NK-92 (cell line): ENCODE results near the gene MED13L.

ENCODE experiments used
- DNase-seq: peaks from one replicate; lab custom pipeline; 2025; ENCODE audit not compliant: unreplicated experiment; lab: John Stamatoyannopoulos, UW

Gene MED13L

GRCh38 chr12:116026768-116027550 lies 250.5 kb downstream of the MED13L start:
- DNase-seq, result no peak

DNA sequence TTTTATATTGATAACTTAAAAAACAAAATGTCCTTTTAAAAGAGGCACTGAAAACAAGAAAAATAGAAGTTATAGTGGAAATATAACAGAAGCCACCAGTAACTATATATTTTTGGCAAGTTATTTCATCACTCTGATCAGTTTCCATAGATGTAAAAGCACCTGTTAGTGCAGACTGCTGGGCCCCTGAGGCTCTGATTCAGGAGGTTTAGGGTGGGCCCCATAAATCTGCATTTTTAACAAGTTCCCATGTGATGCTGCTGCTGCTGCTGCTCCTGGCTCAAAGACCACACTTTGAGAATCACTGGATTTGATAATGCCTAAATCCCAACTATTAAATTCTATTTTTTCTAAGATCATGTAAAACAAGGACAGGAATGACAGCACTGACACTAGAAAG lies 251.1 kb downstream of the MED13L start:
- no peak for DNase-seq

DNA sequence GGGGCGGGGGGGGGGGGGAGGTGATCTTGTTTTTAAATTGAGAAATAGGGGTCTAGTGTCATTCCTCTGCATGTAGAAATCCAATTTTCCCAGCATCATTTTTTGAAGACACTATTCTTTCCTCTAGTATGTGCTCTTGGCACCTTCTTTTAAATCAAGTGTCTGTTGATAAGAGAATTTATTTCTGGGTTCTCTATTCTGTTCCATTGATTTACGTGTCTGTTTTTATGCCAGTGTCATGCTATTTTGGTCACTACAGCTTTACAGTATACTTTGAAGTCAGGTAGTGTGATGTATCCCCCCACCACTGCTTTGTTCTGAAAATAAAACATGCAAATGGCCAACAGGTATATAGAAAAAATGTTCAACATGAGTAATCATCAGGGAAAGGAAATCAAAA lies 252.7 kb downstream of the MED13L start:
- no peak for DNase-seq

- no peak for DNase-seq
Observed at GRCh38 chr12:116019415-116019814, 258.1 kb downstream of the MED13L start.

- DNase-seq, result no peak
Observed at GRCh38 chr12:116018282-116018681, 259.2 kb downstream of the MED13L start.

DNA sequence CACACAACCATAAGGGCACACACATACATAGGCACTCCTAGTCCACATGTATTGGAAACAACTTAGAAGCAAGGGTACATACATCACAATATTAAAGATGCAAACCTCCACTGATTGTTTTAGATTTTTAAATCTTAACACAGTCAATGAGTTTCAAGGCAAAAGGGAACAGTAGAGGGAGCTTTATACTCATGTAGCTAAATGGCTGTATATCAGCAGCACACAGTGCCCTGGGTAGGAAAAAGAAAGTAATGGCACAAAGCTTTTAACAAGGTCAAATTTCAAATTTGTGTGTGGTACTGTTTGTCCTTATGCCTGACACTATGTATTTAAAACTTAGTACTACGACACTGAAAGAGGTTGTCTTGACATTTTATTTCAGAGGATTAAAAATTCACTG lies 262.0 kb downstream of the MED13L start:
- no peak for DNase-seq

DNA sequence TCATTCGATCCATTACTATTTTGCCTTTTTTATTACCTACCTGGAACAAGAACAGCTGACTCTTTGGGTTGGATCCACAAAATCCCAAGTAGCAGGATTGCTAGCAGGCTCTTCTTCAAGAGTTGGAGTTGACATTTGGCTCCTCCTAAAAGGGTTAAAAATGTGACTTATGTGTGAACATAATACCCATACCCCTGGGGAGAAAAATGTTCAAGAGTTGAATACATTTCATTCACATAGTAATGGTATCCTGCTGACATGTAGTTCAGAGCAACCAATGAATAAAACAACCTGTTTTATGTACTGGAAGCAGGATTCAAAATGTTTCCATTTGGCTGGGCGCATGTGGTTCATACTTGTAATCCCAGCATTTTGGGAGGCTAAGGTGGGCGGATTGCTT lies 264.7 kb downstream of the MED13L start:
- DNase-seq, result no peak

DNA sequence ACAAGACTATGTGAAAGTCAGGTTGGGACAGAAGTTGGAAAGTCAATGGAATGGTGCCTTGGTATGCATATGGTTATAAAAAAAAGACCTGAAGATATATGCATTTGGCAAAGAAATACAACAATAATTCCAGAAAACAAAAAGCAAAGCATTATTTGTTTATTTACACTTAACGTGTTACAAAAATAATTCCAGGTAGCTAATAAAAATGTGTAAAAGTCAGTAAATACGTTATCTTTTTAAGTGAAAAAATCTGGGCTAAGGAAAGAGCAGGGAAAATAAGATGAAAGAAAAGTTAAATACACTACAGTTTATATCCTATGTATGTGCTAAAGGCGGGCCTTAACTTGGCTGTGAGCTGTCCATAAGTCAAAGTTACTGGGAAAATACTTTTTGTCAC lies 266.3 kb downstream of the MED13L start:
- DNase-seq, result no peak

- DNase-seq, result no peak
Observed at GRCh38 chr12:116010467-116010866, 267.0 kb downstream of the MED13L start.

DNA sequence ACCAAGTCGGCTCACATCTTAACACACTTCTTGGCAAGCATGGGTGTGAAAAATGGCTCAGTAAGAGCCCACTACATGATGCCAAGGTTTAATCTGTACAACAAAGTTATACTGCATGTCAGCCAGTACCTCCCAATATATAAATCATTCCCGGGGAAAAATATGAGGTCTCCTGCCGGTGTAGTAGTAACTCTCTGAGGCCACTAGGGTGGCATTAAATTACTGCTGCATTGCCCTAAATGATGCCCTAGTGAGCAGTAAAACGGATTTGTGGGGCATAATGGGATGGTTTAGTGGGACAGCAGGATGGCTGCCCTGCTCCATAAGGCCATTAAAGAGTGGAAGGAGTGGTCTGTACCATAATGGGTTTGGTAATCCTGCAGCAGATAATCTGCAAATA lies 267.7 kb downstream of the MED13L start:
- DNase-seq, result no peak

GRCh38 chr12:116006141-116006540 lies 271.4 kb downstream of the MED13L start:
- no peak for DNase-seq

GRCh38 chr12:116002890-116003536 lies 274.5 kb downstream of the MED13L start:
- DNase-seq, result no peak

DNA sequence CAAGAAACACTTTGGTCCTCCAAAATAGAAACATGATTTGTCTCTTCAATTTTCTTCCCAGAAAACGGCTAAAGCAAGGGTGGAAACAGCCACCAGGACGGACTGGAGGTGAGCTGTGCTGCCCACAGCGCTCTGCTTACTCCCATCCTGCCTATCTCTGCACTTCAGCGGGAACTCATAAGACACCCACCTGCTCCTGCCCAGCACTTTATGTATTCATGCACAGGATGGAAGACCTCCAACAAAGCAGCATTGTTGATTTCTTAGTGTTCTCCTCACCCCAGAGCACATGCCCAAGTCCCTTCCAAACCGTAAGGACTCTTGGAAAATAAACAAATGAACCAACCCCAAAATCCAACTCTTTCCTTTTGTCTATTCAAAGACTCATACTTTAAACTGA lies 277.2 kb downstream of the MED13L start:
- no peak for DNase-seq

- DNase-seq, result no peak
Observed at GRCh38 chr12:115999582-115999981, 277.9 kb downstream of the MED13L start.

DNA sequence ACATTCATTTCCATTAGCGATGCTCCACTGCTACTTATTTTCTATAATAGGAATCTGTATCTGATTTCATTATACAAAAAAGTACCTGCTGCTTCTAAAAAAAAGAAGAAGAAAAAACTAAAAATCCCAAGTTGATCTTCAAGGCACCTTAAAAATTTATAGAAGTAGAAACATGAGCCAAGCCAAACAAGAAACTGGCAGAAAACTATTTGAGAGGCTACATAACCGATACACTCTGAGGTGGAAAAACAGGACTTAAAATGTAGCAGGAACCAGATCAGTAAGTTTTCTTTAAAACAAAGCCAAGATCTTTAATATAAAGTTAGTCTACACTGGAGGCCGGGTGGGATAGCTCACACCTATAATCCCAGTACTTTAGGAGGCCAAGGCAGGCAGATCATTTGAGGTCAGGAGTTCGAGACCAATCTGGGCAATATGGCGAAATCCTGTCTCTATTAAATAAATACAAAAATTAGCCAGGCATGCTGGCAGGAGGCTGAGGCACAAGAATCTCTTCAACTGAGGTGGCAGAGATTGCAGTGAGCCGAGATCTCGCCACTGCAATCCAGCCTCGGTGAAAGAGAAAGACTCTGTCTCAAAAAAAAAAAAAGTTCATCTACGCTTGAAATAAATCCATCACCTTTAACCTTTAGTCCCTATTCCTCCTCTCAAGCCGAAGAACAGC lies 278.6 kb downstream of the MED13L start:
- DNase-seq, result no peak

DNA sequence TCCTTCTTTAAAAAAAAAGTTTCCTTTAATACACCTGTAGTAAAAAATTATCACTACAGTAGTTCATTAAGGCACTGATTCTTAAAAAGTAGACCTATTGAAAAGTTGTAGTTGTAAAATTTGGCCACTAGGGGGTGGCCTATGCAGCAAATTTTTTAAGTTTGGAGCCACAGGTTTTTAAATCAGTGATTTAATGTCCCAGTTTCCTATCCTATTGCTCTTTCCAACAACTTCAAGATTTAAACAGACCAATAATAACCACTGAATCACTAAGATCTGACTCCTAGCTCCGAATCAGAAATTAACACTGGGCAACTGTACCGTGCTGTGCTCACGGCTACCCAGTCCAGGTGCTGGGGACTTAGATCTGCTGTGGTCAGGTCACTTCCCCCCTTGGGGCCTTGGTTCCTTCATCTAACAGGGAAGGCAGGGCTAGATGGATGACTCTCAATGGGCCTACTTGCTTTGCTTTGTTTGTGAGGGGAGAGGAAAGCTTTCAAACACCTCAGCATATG lies 279.3 kb downstream of the MED13L start:
- DNase-seq, result no peak

- no peak for DNase-seq
Observed at GRCh38 chr12:115993737-115994136, 283.8 kb downstream of the MED13L start.

DNA sequence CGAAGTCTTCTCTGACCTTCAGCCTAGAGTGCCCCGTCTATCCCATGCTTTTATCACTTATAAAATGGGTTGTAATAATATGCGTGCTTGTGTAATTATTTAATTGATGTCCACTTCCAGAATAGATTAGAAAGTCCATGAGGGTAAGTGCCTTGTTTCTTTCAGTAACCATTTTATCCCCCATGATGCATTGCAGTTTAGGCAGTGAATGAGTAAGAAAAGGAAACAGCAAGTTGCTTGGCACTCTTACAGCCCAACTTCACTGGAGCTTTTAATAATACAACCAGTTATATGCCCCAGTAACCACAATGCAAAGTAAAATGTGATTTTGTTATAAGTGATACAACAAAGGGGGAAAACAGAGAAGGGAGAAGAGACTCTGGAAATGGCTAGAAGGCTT lies 287.3 kb downstream of the MED13L start:
- no peak for DNase-seq

DNA sequence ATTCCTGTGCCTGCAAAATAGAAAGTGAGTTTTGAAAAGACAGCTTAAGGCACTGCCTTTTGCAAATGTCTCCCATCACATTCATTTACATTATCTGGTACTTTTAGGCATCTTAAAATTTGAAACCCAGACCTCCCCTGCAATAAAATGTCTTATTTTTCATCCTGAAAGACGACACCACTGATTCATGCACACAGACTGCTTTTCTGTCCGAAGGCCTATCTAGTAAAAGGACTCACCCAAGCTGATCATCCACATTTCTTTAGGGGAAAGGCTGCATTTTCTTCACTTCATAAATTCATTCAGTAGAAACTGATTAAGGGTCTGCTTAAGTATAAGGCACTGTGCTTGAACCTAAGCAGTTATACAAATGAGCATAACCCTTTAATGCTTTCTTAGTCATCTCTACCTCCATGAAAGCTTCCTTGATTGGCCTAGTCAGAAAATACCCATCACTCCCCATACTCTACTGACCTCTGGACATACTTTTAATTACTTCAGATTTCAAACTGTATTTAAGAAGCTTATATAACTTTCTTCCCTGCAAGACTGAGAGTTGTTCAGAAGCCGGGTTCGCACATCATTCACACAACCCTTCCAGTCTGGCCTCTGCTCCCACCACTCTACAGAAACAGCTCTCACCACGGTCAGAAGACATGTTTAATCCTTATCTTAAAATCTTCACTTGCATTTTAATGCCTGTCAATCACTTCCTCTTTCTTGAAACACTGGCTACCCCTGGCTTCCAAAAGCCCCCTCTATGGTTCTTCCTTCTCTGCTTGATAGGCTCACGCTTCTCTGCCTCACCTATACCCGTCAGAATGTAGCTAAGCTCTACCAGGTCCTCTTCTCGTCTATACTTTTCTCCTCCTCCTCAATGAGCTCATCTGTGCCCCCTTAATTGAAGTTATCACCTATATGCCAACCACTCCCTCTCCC lies 288.6 kb downstream of the MED13L start:
- DNase-seq, result no peak

- DNase-seq, result no peak
Observed at GRCh38 chr12:115988212-115988611, 289.3 kb downstream of the MED13L start.

GRCh38 chr12:115984616-115985015 lies 292.9 kb downstream of the MED13L start:
- no peak for DNase-seq
